WTC11 (cell line): Measurements from ENCODE around the gene STX2. TPM values are rescaled to one million over a fixed set of nuclear protein-coding genes. Genes with fewer than 3 reads are reported as not detected.

ENCODE experiments used
- AR ChIP-seq: fragments of 250-450 bp; sonication (Bioruptor Pico); IDR thresholded peaks from 2 replicates; pipeline ENCODE4 v1.9.0; 2021; ENCODE audit warnings: mild to moderate bottlenecking
- ATF1 ChIP-seq: sonication (generic); formaldehyde crosslinking; IDR thresholded peaks from 2 replicates; pipeline ENCODE4 v1.8.1; 2023; ENCODE audit warnings: mild to moderate bottlenecking, moderate library complexity, missing genetic modification reagents
- ATF2 ChIP-seq: sonication (generic); formaldehyde crosslinking; IDR thresholded peaks from 2 replicates; pipeline ENCODE4 v1.8.1; 2022; ENCODE audit warnings: low read depth, missing genetic modification reagents, borderline replicate concordance
- CREB1 ChIP-seq: sonication (generic); formaldehyde crosslinking; IDR thresholded peaks from 2 replicates; pipeline ENCODE4 v1.8.0; 2023; ENCODE audit warnings: mild to moderate bottlenecking, missing genetic modification reagents
- EMX1 ChIP-seq: fragments of 250-450 bp; sonication (Bioruptor Pico); IDR thresholded peaks from 2 replicates; pipeline ENCODE4 v1.8.0; 2021; ENCODE audit warnings: mild to moderate bottlenecking
- JAZF1 ChIP-seq: fragments of 250-450 bp; sonication (Bioruptor Pico); IDR thresholded peaks from 2 replicates; pipeline ENCODE4 v1.9.0; 2021; ENCODE audit warnings: moderate library complexity, mild to moderate bottlenecking, inconsistent platforms
- NFATC4 ChIP-seq: fragments of 250-450 bp; sonication (Bioruptor Pico); IDR thresholded peaks from 2 replicates; pipeline ENCODE4 v1.9.0; 2021; ENCODE audit warnings: mild to moderate bottlenecking
- NFE2L1 ChIP-seq: sonication (generic); formaldehyde crosslinking; IDR thresholded peaks from 2 replicates; pipeline ENCODE4 v1.8.1; 2023; ENCODE audit warnings: missing genetic modification reagents
- NR3C1 ChIP-seq: sonication (generic); formaldehyde crosslinking; conservative IDR thresholded peaks from 2 replicates; pipeline ENCODE4 v1.8.1; 2023; ENCODE audit warnings: low read depth, mild to moderate bottlenecking, missing genetic modification reagents
- OVOL2 ChIP-seq: fragments of 250-450 bp; sonication (Bioruptor Pico); IDR thresholded peaks from 2 replicates; pipeline ENCODE4 v1.9.0; 2021; ENCODE audit warnings: mild to moderate bottlenecking, borderline replicate concordance
- PRRX2 ChIP-seq: fragments of 250-450 bp; sonication (Bioruptor Pico); IDR thresholded peaks from 2 replicates; pipeline ENCODE4 v1.8.0; 2021; ENCODE audit warnings: mild to moderate bottlenecking
- RORB ChIP-seq: fragments of 250-450 bp; sonication (Bioruptor Pico); IDR thresholded peaks from 2 replicates; pipeline ENCODE4 v1.9.0; 2021; ENCODE audit warnings: mild to moderate bottlenecking
- TEAD1 ChIP-seq: sonication (generic); formaldehyde crosslinking; IDR thresholded peaks from 2 replicates; pipeline ENCODE4 v1.8.0; 2022; ENCODE audit warnings: mild to moderate bottlenecking, missing genetic modification reagents
- ZBTB43 ChIP-seq: sonication (generic); formaldehyde crosslinking; IDR thresholded peaks from 2 replicates; pipeline ENCODE4 v1.8.1; 2023; ENCODE audit warnings: mild to moderate bottlenecking, missing genetic modification reagents
- ZMAT4 ChIP-seq: fragments of 250-450 bp; sonication (Bioruptor Pico); IDR thresholded peaks from 2 replicates; pipeline ENCODE4 v1.9.0; 2021; ENCODE audit warnings: mild to moderate bottlenecking
- ZNF121 ChIP-seq: sonication (generic); formaldehyde crosslinking; IDR thresholded peaks from 2 replicates; pipeline ENCODE4 v1.8.0; 2023; ENCODE audit warnings: missing genetic modification reagents
- ZNF232 ChIP-seq: sonication (generic); formaldehyde crosslinking; IDR thresholded peaks from 2 replicates; pipeline ENCODE4 v1.8.0; 2022; ENCODE audit warnings: mild to moderate bottlenecking, missing genetic modification reagents
- ZNF263 ChIP-seq: sonication (generic); formaldehyde crosslinking; IDR thresholded peaks from 2 replicates; pipeline ENCODE4 v1.8.1; 2022; ENCODE audit warnings: low read depth, mild to moderate bottlenecking, moderate library complexity, missing genetic modification reagents
- ZNF416 ChIP-seq: fragments of 250-450 bp; sonication (Bioruptor Pico); IDR thresholded peaks from 2 replicates; pipeline ENCODE4 v1.9.0; 2021; ENCODE audit warnings: mild to moderate bottlenecking, inconsistent platforms
- ZNF425 ChIP-seq: fragments of 250-450 bp; sonication (Bioruptor Pico); conservative IDR thresholded peaks from 2 replicates; pipeline ENCODE4 v1.9.0; 2021; ENCODE audit warnings: mild to moderate bottlenecking
- ZNF671 ChIP-seq: fragments of 250-450 bp; sonication (Bioruptor Pico); IDR thresholded peaks from 2 replicates; pipeline ENCODE4 v1.8.0; 2021; ENCODE audit warnings: mild to moderate bottlenecking
- total RNA-seq: library from RNA; stranded (reverse); gene quantifications from 3 replicates; pipeline ENCODE4 v1.2.3, GENCODE V29; 2021
- TF ChIP-seq, protein P1 (sequence below): sonication (generic); formaldehyde crosslinking; IDR thresholded peaks from 2 replicates; pipeline ENCODE4 v1.8.0; 2023; ENCODE audit warnings: missing genetic modification reagents, mild to moderate bottlenecking, borderline replicate concordance

Gene STX2
- total RNA-seq, 1 experiment from 2014 or later = 22.7 TPM

DNA sequence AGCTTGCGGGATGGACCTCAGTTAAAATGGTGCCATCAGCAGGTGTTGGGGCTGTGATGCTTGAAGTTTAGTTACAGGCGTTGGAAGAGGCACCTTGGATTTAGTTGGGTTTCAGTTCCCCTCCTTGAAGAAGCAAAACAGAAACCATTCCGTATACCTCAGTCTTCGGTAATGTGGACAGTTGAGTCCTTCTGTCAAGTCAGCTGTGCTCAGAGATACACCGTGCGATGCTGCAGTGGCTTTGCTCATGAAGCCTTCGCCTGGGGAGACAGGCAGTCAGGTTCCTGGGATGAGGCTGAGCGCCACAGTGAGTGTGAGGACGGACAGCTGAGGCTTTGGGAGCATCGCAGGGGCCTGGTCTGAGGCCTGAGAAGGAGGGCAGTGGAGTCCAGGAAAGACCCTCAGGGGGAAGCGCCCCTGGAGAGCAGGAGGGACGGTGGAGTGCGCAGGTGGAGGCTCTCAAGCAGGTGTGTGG lies 40.2 kb upstream of the STX2 start (continued):
- TF ChIP-seq AR (CRISPR knock-in tag) = no peak
- no peak for TF ChIP-seq TEAD1 (CRISPR knock-in tag)
- no peak for TF ChIP-seq ZBTB43
- peak; percentile 7; the same call in 1 of the 2 replicates for TF ChIP-seq ZMAT4 (CRISPR knock-in tag)
- 0 out of 2 replicates have a peak, but pooled peaks have one; percentile 5 for TF ChIP-seq NFATC4 (CRISPR knock-in tag)
- TF ChIP-seq, protein P1, sequence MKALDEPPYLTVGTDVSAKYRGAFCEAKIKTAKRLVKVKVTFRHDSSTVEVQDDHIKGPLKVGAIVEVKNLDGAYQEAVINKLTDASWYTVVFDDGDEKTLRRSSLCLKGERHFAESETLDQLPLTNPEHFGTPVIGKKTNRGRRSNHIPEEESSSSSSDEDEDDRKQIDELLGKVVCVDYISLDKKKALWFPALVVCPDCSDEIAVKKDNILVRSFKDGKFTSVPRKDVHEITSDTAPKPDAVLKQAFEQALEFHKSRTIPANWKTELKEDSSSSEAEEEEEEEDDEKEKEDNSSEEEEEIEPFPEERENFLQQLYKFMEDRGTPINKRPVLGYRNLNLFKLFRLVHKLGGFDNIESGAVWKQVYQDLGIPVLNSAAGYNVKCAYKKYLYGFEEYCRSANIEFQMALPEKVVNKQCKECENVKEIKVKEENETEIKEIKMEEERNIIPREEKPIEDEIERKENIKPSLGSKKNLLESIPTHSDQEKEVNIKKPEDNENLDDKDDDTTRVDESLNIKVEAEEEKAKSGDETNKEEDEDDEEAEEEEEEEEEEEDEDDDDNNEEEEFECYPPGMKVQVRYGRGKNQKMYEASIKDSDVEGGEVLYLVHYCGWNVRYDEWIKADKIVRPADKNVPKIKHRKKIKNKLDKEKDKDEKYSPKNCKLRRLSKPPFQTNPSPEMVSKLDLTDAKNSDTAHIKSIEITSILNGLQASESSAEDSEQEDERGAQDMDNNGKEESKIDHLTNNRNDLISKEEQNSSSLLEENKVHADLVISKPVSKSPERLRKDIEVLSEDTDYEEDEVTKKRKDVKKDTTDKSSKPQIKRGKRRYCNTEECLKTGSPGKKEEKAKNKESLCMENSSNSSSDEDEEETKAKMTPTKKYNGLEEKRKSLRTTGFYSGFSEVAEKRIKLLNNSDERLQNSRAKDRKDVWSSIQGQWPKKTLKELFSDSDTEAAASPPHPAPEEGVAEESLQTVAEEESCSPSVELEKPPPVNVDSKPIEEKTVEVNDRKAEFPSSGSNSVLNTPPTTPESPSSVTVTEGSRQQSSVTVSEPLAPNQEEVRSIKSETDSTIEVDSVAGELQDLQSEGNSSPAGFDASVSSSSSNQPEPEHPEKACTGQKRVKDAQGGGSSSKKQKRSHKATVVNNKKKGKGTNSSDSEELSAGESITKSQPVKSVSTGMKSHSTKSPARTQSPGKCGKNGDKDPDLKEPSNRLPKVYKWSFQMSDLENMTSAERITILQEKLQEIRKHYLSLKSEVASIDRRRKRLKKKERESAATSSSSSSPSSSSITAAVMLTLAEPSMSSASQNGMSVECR (CRISPR knock-in tag) = no peak
- no peak for TF ChIP-seq NR3C1
- TF ChIP-seq ZNF425 = 0 out of 2 replicates have a peak, but pooled peaks have one; percentile 14
- no peak for TF ChIP-seq PRRX2 (CRISPR knock-in tag)
- no peak for TF ChIP-seq JAZF1 (CRISPR knock-in tag)
- peak; percentile 54; the same call in 1 of the 2 replicates for TF ChIP-seq ZNF671 (CRISPR knock-in tag)
- TF ChIP-seq ZNF416 (CRISPR knock-in tag) = 0 out of 2 replicates have a peak, but pooled peaks have one; percentile 73
- no peak for TF ChIP-seq ATF2 (CRISPR knock-in tag)
- no peak for TF ChIP-seq OVOL2 (CRISPR knock-in tag)
- TF ChIP-seq CREB1 = no peak
- TF ChIP-seq ZNF263 (CRISPR knock-in tag) = no peak
- no peak for TF ChIP-seq NFE2L1 (CRISPR knock-in tag)
- TF ChIP-seq ZNF121 (CRISPR knock-in tag) = no peak
- TF ChIP-seq RORB (CRISPR knock-in tag) = no peak
- TF ChIP-seq ATF1 (CRISPR knock-in tag) = no peak
- no peak for TF ChIP-seq EMX1 (CRISPR knock-in tag)
- TF ChIP-seq ZNF232 (CRISPR knock-in tag) = no peak
